ENCODE measurements around the gene PSME4. TPM values are rescaled to one million over a fixed set of nuclear protein-coding genes. Genes with fewer than 3 reads are reported as not detected.
"Not testable (repeated sequence)": the region's sequence is repeated elsewhere in the genome, so short reads cannot be mapped to it uniquely, and the experiment has no call there.

PSME4 gene
- total RNA-seq, 2 experiments from 2014 or later, result 51.8 to 56.0 TPM

- Mint-ChIP-seq H3K36me3 (peaks cover 40% of the 10 kb centered on the region), H3K27me3 (no peaks in the 10 kb centered on the region), H3K4me3 (no peak overlapping the region), H3K4me1 (peaks cover 15% of the 10 kb centered on the region), H3K9me3 (no peaks in the 10 kb centered on the region), H3K27ac (no peak overlapping the region)
- DNase-seq, result no peak
Measured at GRCh38 chr2:53880756-53881155, 90.0 kb downstream of the PSME4 start.

- Mint-ChIP-seq H3K4me1 (no peaks in the 10 kb centered on the region), H3K9me3 (no peaks in the 10 kb centered on the region), H3K36me3 (peaks cover 25% of the 10 kb centered on the region), H3K27ac (no peak overlapping the region), H3K27me3 (no peaks in the 10 kb centered on the region), H3K4me3 (no peak overlapping the region)
- DNase-seq, result no peak
Measured at GRCh38 chr2:53877556-53877955, 93.2 kb downstream of the PSME4 start.

GRCh38 chr2:53877112-53877511, 93.7 kb downstream of the PSME4 start:
- H3K4me1 Mint-ChIP-seq, result no peaks in the 10 kb centered on the region
- no peaks in the 10 kb centered on the region for H3K27me3 Mint-ChIP-seq
- H3K27ac Mint-ChIP-seq, result no peak overlapping the region
- H3K9me3 Mint-ChIP-seq, result no peaks in the 10 kb centered on the region
- DNase-seq, result no peak
- no peak overlapping the region for H3K4me3 Mint-ChIP-seq
- peaks cover 23% of the 10 kb centered on the region for H3K36me3 Mint-ChIP-seq

- no peak overlapping the region for H3K27ac Mint-ChIP-seq
- no peaks in the 10 kb centered on the region for H3K4me1 Mint-ChIP-seq
- no peaks in the 10 kb centered on the region for H3K27me3 Mint-ChIP-seq
- no peak for DNase-seq
- H3K9me3 Mint-ChIP-seq, result no peaks in the 10 kb centered on the region
- peaks cover 13% of the 10 kb centered on the region for H3K36me3 Mint-ChIP-seq
- no peak overlapping the region for H3K4me3 Mint-ChIP-seq
Measured at GRCh38 chr2:53874401-53874950, 96.3 kb downstream of the PSME4 start.

- Mint-ChIP-seq H3K27me3 (no peaks in the 10 kb centered on the region), H3K36me3 (peaks cover 15% of the 10 kb centered on the region), H3K9me3 (no peaks in the 10 kb centered on the region), H3K27ac (no peak overlapping the region), H3K4me3 (no peak overlapping the region), H3K4me1 (peaks cover 2% of the 10 kb centered on the region)
- no peak for DNase-seq
Measured at GRCh38 chr2:53867773-53868172, 103.0 kb downstream of the PSME4 start.

- Mint-ChIP-seq H3K27ac (no peak overlapping the region), H3K4me3 (no peak overlapping the region), H3K9me3 (no peaks in the 10 kb centered on the region), H3K36me3 (peaks cover 18% of the 10 kb centered on the region), H3K4me1 (peaks cover 5% of the 10 kb centered on the region), H3K27me3 (no peaks in the 10 kb centered on the region)
- no peak for DNase-seq
Measured at GRCh38 chr2:53867169-53867568, 103.6 kb downstream of the PSME4 start.

- Mint-ChIP-seq H3K4me1 (peaks cover 7% of the 10 kb centered on the region), H3K27me3 (no peaks in the 10 kb centered on the region), H3K4me3 (no peak overlapping the region), H3K9me3 (no peaks in the 10 kb centered on the region), H3K27ac (no peak overlapping the region), H3K36me3 (peaks cover 18% of the 10 kb centered on the region)
- DNase-seq, result no peak
Measured at GRCh38 chr2:53865962-53866361, 104.8 kb downstream of the PSME4 start.

- Mint-ChIP-seq H3K4me1 (peaks cover 7% of the 10 kb centered on the region), H3K4me3 (no peak overlapping the region), H3K27me3 (no peaks in the 10 kb centered on the region), H3K36me3 (peaks cover 18% of the 10 kb centered on the region), H3K27ac (no peak overlapping the region), H3K9me3 (no peaks in the 10 kb centered on the region)
- no peak for DNase-seq
Measured at GRCh38 chr2:53865264-53865663, 105.5 kb downstream of the PSME4 start.

- Mint-ChIP-seq H3K4me3 (no peak overlapping the region), H3K36me3 (peaks cover 19% of the 10 kb centered on the region), H3K27me3 (no peaks in the 10 kb centered on the region), H3K9me3 (no peaks in the 10 kb centered on the region), H3K27ac (no peak overlapping the region), H3K4me1 (peaks cover 7% of the 10 kb centered on the region)
- no peak for DNase-seq
Measured at GRCh38 chr2:53863538-53864227, 107.1 kb downstream of the PSME4 start.

GRCh38 chr2:53861824-53862223, 109.0 kb downstream of the PSME4 start:
- Mint-ChIP-seq H3K27me3 (no peaks in the 10 kb centered on the region), H3K36me3 (peaks cover 14% of the 10 kb centered on the region)
- DNase-seq, result no peak

GRCh38 chr2:53859206-53860181, 111.3 kb downstream of the PSME4 start, which contains the start of gene GPR75:
Gene GPR75, minus strand, starts transcription at chr2:53859967. Its CDS starts 5,211 bp downstream, at chr2:53854756.
- no peak within 1 kb of the TSS for H3K4me3 Mint-ChIP-seq
- no peaks in the 10 kb centered on the region for H3K9me3 Mint-ChIP-seq
- H3K4me1 Mint-ChIP-seq, result peaks cover 7% of the 10 kb centered on the region
- peaks cover 5% of the 10 kb centered on the region for H3K36me3 Mint-ChIP-seq
- no peak for DNase-seq
- H3K27me3 Mint-ChIP-seq, result no peaks in the 10 kb centered on the region
- H3K27ac Mint-ChIP-seq, result no peak within 1 kb of the TSS

More at GRCh38 chr2:53861824-53862223, 109.0 kb downstream of the PSME4 start:
- no peak overlapping the region for H3K4me3 Mint-ChIP-seq
- peaks cover 7% of the 10 kb centered on the region for H3K4me1 Mint-ChIP-seq
- H3K9me3 Mint-ChIP-seq, result no peaks in the 10 kb centered on the region
- no peak overlapping the region for H3K27ac Mint-ChIP-seq

- Mint-ChIP-seq H3K4me3 (no peak overlapping the region), H3K27me3 (no peaks in the 10 kb centered on the region), H3K9me3 (no peaks in the 10 kb centered on the region), H3K4me1 (no peaks in the 10 kb centered on the region), H3K36me3 (peaks cover 12% of the 10 kb centered on the region), H3K27ac (no peak overlapping the region)
- no peak for DNase-seq
Measured at GRCh38 chr2:53856272-53856671, 114.5 kb downstream of the PSME4 start.

GRCh38 chr2:53854678-53855077, 116.1 kb downstream of the PSME4 start:
- DNase-seq, result no peak
- Mint-ChIP-seq H3K27ac (peak overlapping the region; percentile 65), H3K27me3 (no peaks in the 10 kb centered on the region), H3K4me3 (no peak overlapping the region), H3K36me3 (peaks cover 13% of the 10 kb centered on the region), H3K9me3 (no peaks in the 10 kb centered on the region), H3K4me1 (no peaks in the 10 kb centered on the region)

- H3K9me3 Mint-ChIP-seq, result no peaks in the 10 kb centered on the region
- H3K27ac Mint-ChIP-seq, result no peak overlapping the region
- no peak for DNase-seq
- H3K36me3 Mint-ChIP-seq, result peaks cover 16% of the 10 kb centered on the region
- no peaks in the 10 kb centered on the region for H3K27me3 Mint-ChIP-seq
- no peak overlapping the region for H3K4me3 Mint-ChIP-seq
- H3K4me1 Mint-ChIP-seq, result no peaks in the 10 kb centered on the region
Measured at GRCh38 chr2:53852532-53852931, 118.3 kb downstream of the PSME4 start.

GRCh38 chr2:53851052-53851757, 119.6 kb downstream of the PSME4 start:
- H3K27ac Mint-ChIP-seq, H3K27me3 Mint-ChIP-seq, DNase-seq, H3K4me3 Mint-ChIP-seq, H3K9me3 Mint-ChIP-seq, H3K4me1 Mint-ChIP-seq: not testable (repeated sequence)
- H3K36me3 Mint-ChIP-seq, result peaks cover 16% of the 10 kb centered on the region

All from activated naive CD8-positive, alpha-beta T cell treated with anti-CD3 and anti-CD28 coated beads for 36 hours (primary cell).